GM12892 (cell line): ENCODE results near the gene AS3MT.

ENCODE experiments used
- POLR2A ChIP-seq: IDR thresholded peaks from 2 replicates; pipeline ENCODE4 v1.6.1; 2011; ENCODE audit warnings: low read depth, low read length, control low read depth
- POLR2AphosphoS5 ChIP-seq: IDR thresholded peaks from 2 replicates; pipeline ENCODE4 v1.6.1; 2011; ENCODE audit warnings: low read depth, low read length, control low read depth
- TAF1 ChIP-seq: IDR thresholded peaks from 2 replicates; pipeline ENCODE4 v1.6.1; 2011; ENCODE audit warnings: low read depth, mild to moderate bottlenecking, control low read depth, low read length, borderline replicate concordance

- TF ChIP-seq POLR2AphosphoS5 (no peak), POLR2A (no peak), TAF1 (no peak)
Measured at GRCh38 chr10:102832248-102832647, 37.0 kb upstream of the AS3MT start.
